Measurements from ENCODE around the gene NEK3. TPM values are rescaled to one million over a fixed set of nuclear protein-coding genes. Genes with fewer than 3 reads are reported as not detected.
"Not testable (repeated sequence)": the region's sequence is repeated elsewhere in the genome, so short reads cannot be mapped to it uniquely, and the experiment has no call there.

Gene NEK3
- total RNA-seq, 1 experiment from 2014 or later = 6.9 TPM

DNA sequence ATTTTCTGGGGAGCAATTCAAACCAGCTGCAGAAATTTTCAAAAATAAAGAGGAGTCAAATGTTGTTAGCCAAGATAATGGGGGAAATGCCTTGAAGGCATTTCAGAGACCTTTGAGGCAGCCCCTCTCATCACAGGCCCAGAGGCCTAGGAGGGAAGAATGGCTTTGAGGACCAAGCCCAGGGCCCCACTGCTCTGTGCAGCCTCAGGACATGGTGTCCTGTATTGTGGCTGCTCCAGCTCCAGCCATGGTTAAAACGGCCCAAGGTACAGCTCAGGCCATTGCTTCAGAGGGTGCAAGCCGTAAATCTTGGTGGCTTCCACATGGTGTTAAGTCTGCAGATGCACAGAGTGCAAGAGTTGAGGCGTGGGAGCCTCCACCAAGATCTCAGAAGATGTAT is 62.6 kb downstream of the NEK3 start:
- no peaks in the 10 kb centered on the region for H3K36me3 ChIP-seq
- no peak overlapping the region for H3K4me3 ChIP-seq
- H3K9me3 ChIP-seq = no peaks in the 10 kb centered on the region
- no peak for DNase-seq
- H3K27me3 ChIP-seq = no peaks in the 10 kb centered on the region

DNA sequence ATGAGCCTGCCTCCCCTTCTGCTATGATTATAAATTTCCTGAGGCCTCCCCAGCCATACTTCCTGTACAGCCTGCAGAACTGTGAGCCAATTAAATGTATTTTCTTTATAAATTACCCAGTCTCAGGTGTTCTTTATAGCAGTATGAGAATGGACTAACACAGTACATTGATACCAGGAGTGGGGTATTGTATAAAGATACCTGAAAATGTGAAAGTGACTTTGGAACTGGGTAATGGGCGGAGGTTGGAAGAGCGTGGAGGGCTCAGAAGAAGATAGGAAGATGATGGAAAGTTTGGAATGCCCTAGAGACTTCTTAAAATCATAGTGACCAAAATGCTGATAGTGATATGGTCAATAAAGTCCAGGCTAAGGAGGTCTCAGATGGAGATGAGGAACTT is 63.3 kb downstream of the NEK3 start:
- Histone ChIP-seq H3K27me3 (no peaks in the 10 kb centered on the region), H3K9me3 (no peaks in the 10 kb centered on the region), H3K36me3 (no peaks in the 10 kb centered on the region), H3K4me3 (no peak overlapping the region)
- DNase-seq = no peak

DNA sequence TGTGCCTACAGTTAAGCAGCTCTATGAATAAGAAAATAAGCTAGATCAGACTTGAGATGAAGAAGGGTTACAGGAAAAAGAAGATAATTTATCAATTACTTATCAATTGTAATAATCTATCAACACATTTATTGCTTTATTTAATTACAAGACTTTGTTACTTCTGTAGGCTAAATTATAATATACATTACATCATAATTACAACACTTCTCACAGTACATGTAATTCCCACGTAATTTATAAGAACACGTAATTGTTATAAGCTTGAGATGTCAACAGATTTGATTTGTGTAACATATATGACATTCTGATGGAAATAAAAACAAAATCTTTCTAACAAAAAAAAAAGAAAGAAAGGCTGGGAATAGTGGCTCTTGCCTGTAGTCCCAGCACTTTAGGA is 67.3 kb downstream of the NEK3 start:
- Histone ChIP-seq H3K4me3 (no peak overlapping the region), H3K9me3 (no peaks in the 10 kb centered on the region), H3K27me3 (no peaks in the 10 kb centered on the region), H3K36me3 (no peaks in the 10 kb centered on the region)
- no peak for DNase-seq

DNA sequence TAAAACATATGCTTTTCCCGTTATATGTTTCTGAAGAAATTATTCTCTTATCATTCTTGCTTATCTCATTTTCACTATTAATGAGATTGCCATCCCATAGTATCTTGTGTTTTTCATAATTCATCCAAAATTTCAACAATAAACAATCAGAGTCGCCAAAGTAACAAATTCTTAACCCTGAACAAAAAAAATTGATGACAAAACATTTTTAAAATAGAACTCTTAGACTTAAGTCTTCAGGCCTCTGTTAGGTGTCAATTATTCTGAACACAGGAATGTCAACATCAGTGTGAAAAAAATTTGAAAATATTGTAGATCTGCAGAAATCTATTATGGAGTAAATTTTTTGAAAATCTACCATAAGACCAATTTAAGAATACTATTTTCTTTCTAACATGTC is 67.9 kb downstream of the NEK3 start:
- Histone ChIP-seq H3K4me3 (no peak overlapping the region), H3K36me3 (no peaks in the 10 kb centered on the region), H3K9me3 (no peaks in the 10 kb centered on the region), H3K27me3 (no peaks in the 10 kb centered on the region)
- DNase-seq = no peak

DNA sequence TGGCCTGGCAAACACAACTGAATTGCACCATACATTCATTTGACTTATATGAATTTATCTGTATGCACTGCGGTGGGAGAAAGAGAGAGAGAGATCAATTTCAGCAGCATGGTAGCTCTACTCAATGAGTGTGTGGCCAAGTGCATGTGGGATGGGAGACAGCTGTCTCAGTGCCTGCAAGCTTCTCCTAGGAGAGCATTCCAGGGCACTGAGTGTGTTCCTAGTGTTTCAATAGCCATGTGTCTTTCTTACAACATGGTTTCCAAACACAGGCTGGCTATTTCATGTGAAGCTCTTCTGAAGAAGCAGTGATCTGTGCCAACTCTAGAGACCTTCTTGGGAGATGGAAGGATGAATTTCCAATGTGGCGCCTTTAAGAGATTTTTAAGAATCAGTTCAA is 74.0 kb downstream of the NEK3 start:
- Histone ChIP-seq H3K36me3 (no peaks in the 10 kb centered on the region), H3K9me3 (no peaks in the 10 kb centered on the region), H3K27me3 (no peaks in the 10 kb centered on the region), H3K4me3 (no peak overlapping the region)
- DNase-seq = peak; percentile 41

DNA sequence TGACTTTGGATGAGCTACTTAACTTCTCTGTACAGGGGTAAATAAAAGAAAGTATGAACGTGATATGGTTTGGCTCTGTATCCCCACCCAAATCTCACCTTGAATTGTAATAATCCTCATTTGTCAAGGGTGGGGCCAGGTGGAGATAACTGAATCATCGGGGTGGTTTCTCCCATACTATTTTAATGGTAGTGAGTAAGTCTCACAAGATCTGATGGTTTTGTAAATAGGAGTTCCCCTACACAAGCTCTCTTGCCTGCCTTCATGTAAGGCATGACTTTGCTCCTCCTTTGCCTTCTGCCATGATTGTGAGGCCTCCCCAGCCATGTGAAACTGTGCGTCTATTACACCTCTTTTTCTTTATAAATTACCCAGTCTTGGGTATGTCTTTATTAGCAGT is 74.4 kb downstream of the NEK3 start:
- not testable (repeated sequence) for H3K27me3 ChIP-seq, H3K9me3 ChIP-seq, H3K4me3 ChIP-seq, DNase-seq, H3K36me3 ChIP-seq

Other genes with a start within 250 kb of the NEK3 start
- 1.9 and 6.9 TPM in 2 replicates for gene ATP7B, start 148.1 kb downstream of the NEK3 start, total RNA-seq (2014; rRNA removed; shearing (Covaris generic); ENCODE audit: low replicate concordance)
- gene ALG11, start 147.2 kb downstream of the NEK3 start, total RNA-seq (2014; rRNA removed; shearing (Covaris generic); ENCODE audit: low replicate concordance) = 9.6 and 16.1 TPM in 2 replicates
- gene UTP14C, start 134.9 kb downstream of the NEK3 start, total RNA-seq (2014; rRNA removed; shearing (Covaris generic); ENCODE audit: low replicate concordance) = 7.7 and 11.2 TPM in 2 replicates
- 0.20 TPM in 1 of 2 replicates, not detected in the other for gene NEK5, start 30.5 kb downstream of the NEK3 start, total RNA-seq (2014; rRNA removed; shearing (Covaris generic); ENCODE audit: low replicate concordance)
- gene THSD1, start 246.6 kb upstream of the NEK3 start, total RNA-seq (2014; rRNA removed; shearing (Covaris generic); ENCODE audit: low replicate concordance) = 11.3 and 17.9 TPM in 2 replicates